GM12874 (cell line): ENCODE data around the gene GHRH.

Source experiments
- TF ChIP-seq, protein P1 (sequence below): IDR thresholded peaks from 2 replicates; pipeline ENCODE4 v1.5.1; 2011; ENCODE audit warnings: low read depth, mild to moderate bottlenecking, control low read depth, low read length, moderate library complexity; ENCODE audit not compliant: insufficient read depth

Gene GHRH

DNA sequence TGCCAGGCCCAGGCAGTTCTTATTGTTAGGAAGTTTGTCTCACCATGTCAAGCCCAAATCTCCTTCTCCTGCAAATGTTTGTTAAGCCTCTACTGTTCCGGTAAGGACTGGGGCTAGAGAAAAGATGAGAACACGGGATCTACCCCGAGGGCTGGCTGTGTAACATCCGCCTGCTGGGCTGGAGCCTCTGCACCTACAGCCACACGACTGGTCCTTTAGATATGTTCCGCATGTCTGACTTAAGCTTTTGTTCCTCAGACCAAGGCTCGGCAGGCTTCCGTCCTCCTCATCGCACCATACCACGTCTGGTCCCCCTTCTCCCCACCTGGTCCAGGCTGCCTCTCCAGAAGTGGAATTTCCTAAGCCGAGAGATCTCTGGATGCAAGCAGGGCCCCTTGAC, 2.6 kb downstream of the GHRH start:
- TF ChIP-seq, protein P1, sequence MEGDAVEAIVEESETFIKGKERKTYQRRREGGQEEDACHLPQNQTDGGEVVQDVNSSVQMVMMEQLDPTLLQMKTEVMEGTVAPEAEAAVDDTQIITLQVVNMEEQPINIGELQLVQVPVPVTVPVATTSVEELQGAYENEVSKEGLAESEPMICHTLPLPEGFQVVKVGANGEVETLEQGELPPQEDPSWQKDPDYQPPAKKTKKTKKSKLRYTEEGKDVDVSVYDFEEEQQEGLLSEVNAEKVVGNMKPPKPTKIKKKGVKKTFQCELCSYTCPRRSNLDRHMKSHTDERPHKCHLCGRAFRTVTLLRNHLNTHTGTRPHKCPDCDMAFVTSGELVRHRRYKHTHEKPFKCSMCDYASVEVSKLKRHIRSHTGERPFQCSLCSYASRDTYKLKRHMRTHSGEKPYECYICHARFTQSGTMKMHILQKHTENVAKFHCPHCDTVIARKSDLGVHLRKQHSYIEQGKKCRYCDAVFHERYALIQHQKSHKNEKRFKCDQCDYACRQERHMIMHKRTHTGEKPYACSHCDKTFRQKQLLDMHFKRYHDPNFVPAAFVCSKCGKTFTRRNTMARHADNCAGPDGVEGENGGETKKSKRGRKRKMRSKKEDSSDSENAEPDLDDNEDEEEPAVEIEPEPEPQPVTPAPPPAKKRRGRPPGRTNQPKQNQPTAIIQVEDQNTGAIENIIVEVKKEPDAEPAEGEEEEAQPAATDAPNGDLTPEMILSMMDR, result no peak

DNA sequence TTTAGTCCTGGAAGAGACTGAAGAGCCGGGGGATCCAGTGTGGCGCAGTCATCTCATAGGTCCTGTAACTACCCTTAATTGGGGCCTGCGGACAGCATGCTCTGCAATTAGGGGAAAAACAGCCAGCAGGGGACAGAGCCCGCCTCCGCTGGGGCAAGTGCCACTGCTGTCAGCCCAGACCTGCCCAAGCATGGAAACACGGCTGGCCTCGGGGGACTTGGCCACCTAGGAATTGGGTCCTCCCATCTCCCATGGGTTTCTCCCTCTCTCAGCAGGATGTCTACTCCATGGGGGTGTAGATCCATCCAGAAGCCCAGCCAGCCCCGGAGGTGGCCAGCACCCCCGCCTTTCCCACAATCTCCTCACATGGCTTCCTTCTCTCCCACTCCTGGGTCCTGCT, 3.6 kb downstream of the GHRH start:
- TF ChIP-seq, protein P1, result no peak

DNA sequence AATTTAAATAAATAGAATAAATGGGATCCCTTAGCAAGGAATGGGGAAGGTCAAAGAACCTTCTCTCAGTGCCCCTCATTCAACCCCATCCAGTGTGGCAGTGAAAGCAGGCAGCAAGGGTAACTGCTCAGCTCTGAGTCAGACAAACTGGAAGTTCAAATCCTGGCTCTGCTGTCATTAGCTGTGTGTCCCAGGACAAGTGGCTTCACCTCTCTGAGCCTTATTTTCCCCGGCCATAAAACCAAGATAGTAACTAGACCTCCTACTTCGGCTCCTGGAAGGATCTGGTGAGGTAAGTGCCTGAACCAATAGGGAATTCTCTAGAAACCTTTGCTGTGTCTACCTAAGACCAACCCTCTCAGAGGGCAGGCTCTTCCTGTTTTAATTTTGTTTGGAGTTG, 4.1 kb downstream of the GHRH start:
- TF ChIP-seq, protein P1, result no peak

DNA sequence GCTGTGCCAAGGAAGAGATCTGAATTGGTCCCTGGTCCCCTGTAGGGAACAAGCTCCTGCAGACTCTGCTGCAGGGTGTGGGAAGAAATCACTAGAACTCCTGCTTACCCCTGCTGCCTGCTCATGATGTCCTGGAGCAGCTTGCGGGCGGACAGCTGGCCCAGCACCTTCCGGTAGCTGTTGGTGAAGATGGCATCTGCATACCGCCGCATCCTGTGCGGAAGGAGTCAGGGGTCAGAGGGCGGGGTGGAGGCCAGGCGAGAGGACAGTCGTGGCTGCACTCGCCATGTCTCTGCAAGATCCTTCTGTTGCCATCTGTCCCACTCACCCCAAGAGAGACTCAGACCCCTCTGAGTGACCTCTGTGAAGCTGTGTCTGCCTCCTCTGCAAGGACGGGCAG, 5.3 kb downstream of the GHRH start:
- TF ChIP-seq, protein P1, result no peak

DNA sequence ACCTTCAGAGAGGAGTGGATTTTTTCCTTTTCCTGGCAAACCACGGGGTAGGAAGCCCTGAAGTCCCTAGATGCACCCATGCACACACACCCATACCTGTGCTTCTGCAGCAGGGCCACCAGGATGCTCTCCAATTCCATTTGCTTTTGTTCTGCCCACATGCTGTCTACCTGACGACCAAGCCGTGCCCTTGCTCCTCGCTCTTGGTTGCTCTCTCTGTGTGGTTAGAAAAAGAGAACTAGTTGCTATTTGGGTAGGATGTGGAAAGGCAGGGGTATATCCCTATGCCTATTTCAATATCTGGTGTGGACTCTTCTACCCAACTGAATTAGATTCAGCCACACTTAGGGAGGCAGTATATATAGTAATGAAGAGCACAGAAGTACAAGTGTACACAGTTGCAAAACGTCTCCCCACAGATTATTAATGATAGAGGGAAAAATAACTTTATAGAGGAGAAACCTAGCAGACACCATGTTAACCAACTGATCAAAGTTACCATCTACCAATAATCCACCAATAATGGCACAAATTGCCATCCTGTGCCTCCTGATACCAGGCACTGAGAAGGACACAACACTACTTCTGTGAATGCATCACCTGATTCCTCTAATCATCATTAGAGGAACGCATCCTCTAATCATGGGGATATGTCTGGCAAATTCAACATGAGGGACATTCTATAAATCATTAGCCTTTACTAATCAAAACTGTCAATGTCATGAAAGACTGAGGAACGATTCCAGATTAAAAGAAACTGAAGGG, 7.3 kb downstream of the GHRH start:
- TF ChIP-seq, protein P1, result no peak

DNA sequence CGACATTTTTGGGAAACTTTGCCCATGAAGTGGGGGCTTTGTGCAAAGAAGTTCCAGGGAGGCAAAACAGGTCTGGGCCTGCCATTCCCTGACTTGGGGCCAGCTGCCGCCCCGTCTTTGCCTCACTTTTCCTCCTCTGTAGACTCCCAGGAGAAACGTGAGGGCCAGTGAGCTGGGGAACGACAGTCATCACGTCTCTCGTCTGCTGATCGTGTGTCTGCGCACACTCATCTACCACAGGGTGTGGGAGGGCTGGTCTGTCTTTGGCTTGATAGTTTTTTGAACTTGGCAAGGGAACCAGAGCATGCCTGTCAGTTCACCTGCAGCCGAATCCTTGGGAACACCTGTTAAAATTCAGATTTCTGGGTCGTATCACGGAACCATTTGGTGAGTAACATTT, 8.5 kb downstream of the GHRH start:
- TF ChIP-seq, protein P1, result no peak

DNA sequence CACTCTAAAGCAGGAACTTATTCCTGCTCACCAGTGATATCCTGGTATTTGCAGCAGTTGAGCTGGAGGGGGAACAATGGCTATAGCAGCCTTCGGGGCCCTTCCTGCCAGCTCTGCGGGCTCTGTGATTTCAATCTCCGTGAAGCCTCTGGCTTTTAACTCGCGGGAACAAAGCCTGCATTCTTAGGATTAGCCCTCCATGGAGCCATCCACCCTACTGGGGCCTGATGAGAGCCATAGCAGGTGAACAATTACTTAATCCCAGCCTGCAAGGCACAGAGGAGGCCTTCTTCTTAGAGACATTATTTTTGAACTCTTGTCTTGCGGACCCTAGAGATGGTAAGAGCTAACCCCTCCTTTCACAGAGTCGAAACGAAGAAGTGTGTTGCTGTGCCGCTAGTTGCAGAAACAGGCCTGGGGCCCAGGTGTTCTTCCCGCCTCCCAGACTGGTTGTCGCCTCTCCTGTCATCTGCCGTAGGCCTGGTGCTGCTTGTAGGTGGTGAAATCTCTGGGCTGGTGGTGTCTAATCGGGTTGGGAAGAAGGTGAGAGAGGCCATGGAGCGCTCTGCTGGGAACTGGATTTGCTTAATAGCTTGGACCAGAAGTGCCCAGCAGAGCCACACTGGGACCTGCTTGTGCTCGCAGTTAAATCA, 9.7 kb downstream of the GHRH start:
- TF ChIP-seq, protein P1, result no peak
